ENCODE data around the gene HSD11B1L. TPM values are rescaled to one million over a fixed set of nuclear protein-coding genes. Genes with fewer than 3 reads are reported as not detected.

Gene HSD11B1L
- total RNA-seq = 13.1 and 13.9 TPM in 2 replicates

GRCh38 chr19:5680437-5681368 is at the start of gene HSD11B1L, which contains the start of gene MICOS13:
Gene HSD11B1L (plus strand): TSS chr19:5681027. CDS start chr19:5684833, 3,806 bp downstream.
Gene MICOS13 (minus strand): TSS chr19:5680516. CDS start chr19:5680486, 30 bp downstream.

GRCh38 chr19:5690125-5690954 is 9.5 kb downstream of the HSD11B1L start, which contains the start of gene RPL36:
Gene RPL36 (plus strand): TSS chr19:5690295. CDS start chr19:5690508, 213 bp downstream.

GRCh38 chr19:5719961-5720790 is 39.3 kb downstream of the HSD11B1L start, which contains the start of the genes CATSPERD and LONP1:
Gene CATSPERD (plus strand): TSS chr19:5720637. CDS start chr19:5720738, 101 bp downstream.
Gene LONP1 (minus strand): TSS chr19:5720146. CDS start chr19:5720132, 14 bp downstream.

Other genes starting within 250 kb of the HSD11B1L start
- not detected in 2 replicates for gene ZNRF4, start 225.6 kb upstream of the HSD11B1L start, total RNA-seq
- gene TINCR, start 113.1 kb upstream of the HSD11B1L start, total RNA-seq = under 0.01 TPM in 1 of 2 replicates, not detected in the other
- 13.2 and 19.0 TPM in 2 replicates for gene SAFB2, start 58.3 kb upstream of the HSD11B1L start, total RNA-seq
- gene SAFB, start 57.9 kb upstream of the HSD11B1L start, total RNA-seq = 16.6 and 28.2 TPM in 2 replicates
- gene MICOS13, start 511 bp upstream of the HSD11B1L start, total RNA-seq = 50.9 and 81.3 TPM in 2 replicates
- gene RPL36, start 9.3 kb downstream of the HSD11B1L start, total RNA-seq = 711 and 1,265 TPM in 2 replicates
- gene LONP1, start 39.1 kb downstream of the HSD11B1L start, total RNA-seq = 92.7 and 95.5 TPM in 2 replicates
- gene CATSPERD, start 39.6 kb downstream of the HSD11B1L start, total RNA-seq = not detected in 2 replicates
- gene PRR22, start 103.7 kb downstream of the HSD11B1L start, total RNA-seq = 0.36 and 0.49 TPM in 2 replicates
- 18.6 and 19.3 TPM in 2 replicates for gene DUS3L, start 110.1 kb downstream of the HSD11B1L start, total RNA-seq
- not detected in 2 replicates for gene NRTN, start 124.0 kb downstream of the HSD11B1L start, total RNA-seq
- not detected in 2 replicates for gene FUT6, start 158.7 kb downstream of the HSD11B1L start, total RNA-seq
- not detected in 2 replicates for gene FUT3, start 170.4 kb downstream of the HSD11B1L start, total RNA-seq
- gene FUT5, start 189.5 kb downstream of the HSD11B1L start, total RNA-seq = not detected in 2 replicates
- 316 TPM in 2 replicates for gene NDUFA11, start 222.8 kb downstream of the HSD11B1L start, total RNA-seq
- 3.2 and 4.7 TPM in 2 replicates for gene VMAC, start 223.8 kb downstream of the HSD11B1L start, total RNA-seq
- gene CAPS, start 233.2 kb downstream of the HSD11B1L start, total RNA-seq = 2.6 and 16.1 TPM in 2 replicates